K562 (cell line): ENCODE measurements around the gene KLHL18. TPM values are rescaled to one million over a fixed set of nuclear protein-coding genes. Genes with fewer than 3 reads are reported as not detected.

Source experiments
- ATAC-seq: fragments of 200-7000 bp; cut with Tn5 transposase; 3 replicates; pipeline ENCODE4 v1.9.1; 2020; ENCODE audit warnings: moderate library complexity
- BruUV-seq: library from RNA; stranded (reverse); fragments of 400-500 nt; replicated peaks from 2 replicates; lab custom pipeline; 2021; lab: Mats Ljungman, UMichigan
- CTCF ChIA-PET: fragments of 300-600 bp; formaldehyde crosslinking; extraction: SDS; loops from one replicate; lab custom pipeline; 2021; ENCODE audit warnings: low intra/inter-chr PET ratio; lab: Yijun Ruan, JAX
- POLR2A ChIA-PET: fragments of 300-600, 350-650 bp; sonication (Branson Sonifier 250); formaldehyde crosslinking; extraction: SDS; loops from one replicate; lab custom pipeline; 2021; ENCODE audit warnings: antibody characterized with exemption, inconsistent platforms; lab: Yijun Ruan, JAX
- DNase-seq, 4 experiments: peaks; one replicate each; pipeline versions ENCODE4 v3.0.0 to v3.0.0-alpha.2; 2011 to 2018; ENCODE audit warnings: low spot score in 3 of 4, mixed read lengths in 3 of 4; ENCODE audit errors: extremely low read depth in 1 of 4
- FAIRE-seq: peaks from 2 replicates; lab custom pipeline; 2011; peaks lifted over from hg19 to GRCh38; lab: Jason Lieb, UNC
- H2AFZ ChIP-seq: 2 replicates; pipeline ENCODE4 v1.6.0; 2011; ENCODE audit warnings: low read depth, low read length, control low read depth, inconsistent platforms
- H3K27ac ChIP-seq: fragments of 200-600 bp; 3 replicates; pipeline ENCODE4 v1.8.0; 2011; ENCODE audit warnings: low read depth, mild to moderate bottlenecking, control low read depth, inconsistent platforms, low read length, moderate library complexity, mixed read lengths; ENCODE audit errors: extremely low read depth
- H3K27me3 ChIP-seq, 2 experiments: fragments of 300-600 bp in 1 of 2; 2 replicates in 1 of 2; 3 replicates in 1 of 2; pipeline versions ENCODE4 v1.6.0 to v1.8.0; 2011; ENCODE audit warnings: inconsistent platforms in 2 of 2, low read length in 2 of 2, mild to moderate bottlenecking in 1 of 2, mixed read lengths in 1 of 2, moderate library complexity in 1 of 2; ENCODE audit not compliant: control insufficient read depth in 2 of 2, insufficient read depth in 2 of 2
- H3K36me3 ChIP-seq: fragments of 300-600 bp; 3 replicates; pipeline ENCODE4 v1.8.0; 2011; ENCODE audit warnings: mild to moderate bottlenecking, low read length, inconsistent platforms; ENCODE audit not compliant: control insufficient read depth, insufficient read depth
- H3K4me1 ChIP-seq, 2 experiments: fragments of 200-600 bp in 1 of 2; replicated peaks in 1 of 2; 2 replicates in 1 of 2; 3 replicates in 1 of 2; pipeline versions ENCODE4 v1.5.1 to v1.8.0; 2011; ENCODE audit warnings: inconsistent platforms in 2 of 2, low read length in 2 of 2, mild to moderate bottlenecking in 1 of 2, mixed read lengths in 1 of 2, moderate library complexity in 1 of 2; ENCODE audit not compliant: control insufficient read depth in 2 of 2, insufficient read depth in 2 of 2
- H3K4me2 ChIP-seq: 2 replicates; pipeline ENCODE4 v1.6.1; 2011; ENCODE audit warnings: low read length, control low read depth, inconsistent platforms, mixed read lengths; ENCODE audit not compliant: insufficient read depth
- H3K4me3 ChIP-seq: fragments of 200-600 bp; sonication (generic), shearing (Covaris generic); 2 replicates; pipeline ENCODE4 v1.5.1; 2016; ENCODE audit warnings: control low read depth, inconsistent platforms
- H3K79me2 ChIP-seq: fragments of 200-600 bp; 3 replicates; pipeline ENCODE4 v1.8.0; 2011; ENCODE audit warnings: low read length, inconsistent platforms; ENCODE audit not compliant: control insufficient read depth, insufficient read depth
- H3K9ac ChIP-seq, 2 experiments: 2 replicates each; pipeline versions ENCODE4 v1.6.0 to v1.6.1; 2011; ENCODE audit warnings: low read depth in 2 of 2, low read length in 2 of 2, control low read depth in 1 of 2, inconsistent platforms in 1 of 2, mild to moderate bottlenecking in 1 of 2, mixed read lengths in 1 of 2; ENCODE audit not compliant: insufficient read depth in 1 of 2
- H3K9me1 ChIP-seq: one replicate; pipeline ENCODE4 v1.6.0; 2011; ENCODE audit warnings: inconsistent platforms, mild to moderate bottlenecking, low read length, moderate library complexity; ENCODE audit not compliant: control insufficient read depth, insufficient read depth
- H3K9me3 ChIP-seq: replicated peaks from 2 replicates; pipeline ENCODE4 v1.5.1; 2011; ENCODE audit warnings: low read depth, low read length, inconsistent platforms; ENCODE audit not compliant: control insufficient read depth, insufficient read depth
- H4K20me1 ChIP-seq: replicated peaks from 2 replicates; pipeline ENCODE4 v1.6.1; 2011; ENCODE audit warnings: low read length, inconsistent platforms, mixed read lengths; ENCODE audit not compliant: control insufficient read depth, insufficient read depth
- CBX5 ChIP-seq: IDR thresholded peaks from 2 replicates; pipeline ENCODE4 v1.6.1; 2014; ENCODE audit warnings: low read depth, borderline replicate concordance
- EZH2 ChIP-seq: IDR thresholded peaks from 2 replicates; pipeline ENCODE4 v1.6.1; 2012; ENCODE audit warnings: low read depth, mild to moderate bottlenecking, inconsistent platforms, low read length, borderline replicate concordance
- FOXJ3 ChIP-seq: sonication (generic); formaldehyde crosslinking; IDR thresholded peaks from 2 replicates; pipeline ENCODE4 v1.4.0; 2020; ENCODE audit warnings: mild to moderate bottlenecking, missing genetic modification reagents
- KLF1 ChIP-seq: fragments of 450-650 bp; IDR thresholded peaks from 2 replicates; pipeline ENCODE4 v1.6.1; 2016; ENCODE audit warnings: missing genetic modification characterization, missing compliant biosample characterization
- MAFK ChIP-seq: IDR thresholded peaks from 2 replicates; pipeline ENCODE4 v1.6.1; 2011; ENCODE audit warnings: low read length, improper control_type of control experiment
- MYNN ChIP-seq, 2 experiments: sonication (generic); formaldehyde crosslinking in 1 of 2; IDR thresholded peaks; 2 replicates each; pipeline versions ENCODE4 v1.5.0 to v1.6.1; 2016 to 2020; ENCODE audit warnings: antibody characterized with exemption in 1 of 2, missing genetic modification reagents in 1 of 2
- PTBP1 ChIP-seq: fragments of 200-400 bp; formaldehyde crosslinking; IDR thresholded peaks from 2 replicates; pipeline ENCODE4 v1.6.1; 2017; ENCODE audit warnings: low read depth, low read length
- RBFOX2 ChIP-seq: fragments of 200-400 bp; formaldehyde crosslinking; IDR thresholded peaks from 2 replicates; pipeline ENCODE4 v1.6.1; 2017; ENCODE audit warnings: low read depth, mild to moderate bottlenecking, low read length, moderate library complexity
- SLC30A9 ChIP-seq: fragments of 250-450 bp; sonication (Bioruptor Pico); IDR thresholded peaks from 2 replicates; pipeline ENCODE4 v1.8.0; 2022; ENCODE audit warnings: mild to moderate bottlenecking, moderate library complexity
- SMARCA4 ChIP-seq: fragments of 450-650 bp; IDR thresholded peaks from 2 replicates; pipeline ENCODE4 v1.6.1; 2016
- SMARCC2 ChIP-seq: fragments of 450-650 bp; IDR thresholded peaks from 2 replicates; pipeline ENCODE4 v1.6.1; 2017; ENCODE audit warnings: antibody characterized with exemption, moderate library complexity, mild to moderate bottlenecking, low read depth
- ZC3H4 ChIP-seq: sonication (generic); formaldehyde crosslinking; IDR thresholded peaks from 2 replicates; pipeline ENCODE4 v1.9.0; 2021; ENCODE audit warnings: missing genetic modification reagents, borderline replicate concordance
- ZNF217 ChIP-seq: sonication (generic); formaldehyde crosslinking; IDR thresholded peaks from 2 replicates; pipeline ENCODE4 v1.8.0; 2022; ENCODE audit warnings: mild to moderate bottlenecking, missing genetic modification reagents
- WGBS: fragments of 100-300 bp; shearing (Covaris generic); methylation state at CpG from one replicate; pipeline ENCODE4 v1.1.6; 2016; ENCODE audit warnings: low coverage, mixed read lengths; ENCODE audit not compliant: insufficient coverage; ENCODE audit errors: missing lambda C conversion rate; 5-methylcytosine and 5-hydroxymethylcytosine counted together
- in situ Hi-C: fragments of 300-500 bp; cut with MboI; formaldehyde crosslinking; loops from 4 replicates; pipeline ENCODE4 v1.15.0; 2018; ENCODE audit warnings: inconsistent platforms, mixed read lengths
- intact Hi-C: fragments of 100-400 bp; cut with micrococcal nuclease; formaldehyde crosslinking; loops from 2 replicates; pipeline ENCODE4 v1.14.2; 2022
- polyA plus RNA-seq, 8 experiments: library from polyadenylated mRNA; depleted of rRNA in 4 of 8; stranded (reverse) in 5 of 8; unstranded in 3 of 8; fragments of >200 nt; fragmentation: Nextera tagmentation in 2 of 8; fragmentation: Illumina TruSeq in 1 of 8; extraction: Ambion mirVana in 2 of 8; extraction: Trizol in 1 of 8; gene quantifications; 2 replicates each; pipeline versions ENCODE4 v1.2.1 to v1.2.3, GENCODE V29; 2011 to 2014; ENCODE audit warnings: inconsistent platforms in 1 of 8, missing spikeins in 1 of 8
- total RNA-seq, 7 experiments: library from RNA; depleted of rRNA in 6 of 7; stranded (reverse); fragments of >200 nt in 6 of 7; fragmentation: Illumina TruSeq in 2 of 7; extraction: Trizol in 2 of 7; gene quantifications; 2 replicates each; pipeline versions ENCODE4 v1.2.1 to v1.2.3, GENCODE V29; 2011 to 2021; ENCODE audit warnings: low replicate concordance in 1 of 7
- TF ChIP-seq, protein P1 (sequence below): sonication (generic); formaldehyde crosslinking; IDR thresholded peaks from 2 replicates; pipeline ENCODE4 v1.8.0; 2022; ENCODE audit warnings: missing genetic modification reagents, mild to moderate bottlenecking, borderline replicate concordance
- TF ChIP-seq, protein P2 (sequence below): conservative IDR thresholded peaks from 2 replicates; pipeline ENCODE4 v1.6.1; 2011; ENCODE audit warnings: low read depth, mild to moderate bottlenecking, low read length; ENCODE audit not compliant: control insufficient read depth
- TF ChIP-seq, protein P3 (sequence below): IDR thresholded peaks from 2 replicates; pipeline ENCODE4 v1.6.1; 2012; ENCODE audit warnings: low read depth, low read length, improper control_type of control experiment, borderline replicate concordance

The KLHL18 gene
- total and polyA plus RNA-seq, 9 of the 15 experiments (the other 6 are each of a cell fraction or from before 2014, with no cell fraction given): 26.7 to 97.5 (median 48.7) TPM

DNA sequence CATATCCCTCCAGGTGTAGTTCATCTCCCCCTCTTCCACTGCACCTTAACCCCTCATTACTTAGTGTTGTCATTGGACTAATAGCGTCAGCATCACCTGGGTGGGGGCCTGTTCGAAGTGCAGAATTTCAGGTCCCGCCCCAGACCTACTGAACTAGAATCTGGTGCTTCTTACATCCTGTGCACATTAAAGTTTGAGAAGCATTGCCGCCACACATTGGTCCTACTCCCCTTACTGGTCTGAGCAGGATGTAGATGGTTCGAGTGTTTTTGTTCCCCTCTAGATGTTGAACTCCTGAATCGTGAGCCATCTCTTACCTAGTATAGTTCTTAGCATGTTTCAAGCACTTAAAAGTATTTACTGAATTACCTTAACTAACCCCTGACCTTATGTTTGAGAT, 13.2 kb downstream of the KLHL18 start:
- WGBS: 84% methylated on average over 6 of the region's 6 CpGs
- H2AFZ ChIP-seq: no peak overlapping the region
- no peak overlapping the region for H3K27ac ChIP-seq
- no peaks in the 10 kb centered on the region for H3K9me1 ChIP-seq
- ChIA-PET POLR2A (interaction anchor here (0.6 to 5.0 kb wide), 3 partner anchors 10 to 33 kb away, joined by 3 to 31 read pairs (median 5); no protein-coding TSS in a partner anchor), CTCF (no interaction called here)
- TF ChIP-seq PTBP1 (no peak), MAFK (no peak), FOXJ3 (CRISPR knock-in tag) (no peak), CBX5 (no peak), SMARCA4 (no peak), MYNN (IDR thresholded peaks at IDR 0.05) (no peak), MYNN (CRISPR knock-in tag; IDR thresholded peaks at IDR 0.05) (no peak), ZC3H4 (CRISPR knock-in tag) (no peak), KLF1 (tag) (no peak), ZNF217 (CRISPR knock-in tag) (no peak), RBFOX2 (no peak), SMARCC2 (no peak), SLC30A9 (CRISPR knock-in tag) (no peak), EZH2 (no peak)
- TF ChIP-seq, protein P1, sequence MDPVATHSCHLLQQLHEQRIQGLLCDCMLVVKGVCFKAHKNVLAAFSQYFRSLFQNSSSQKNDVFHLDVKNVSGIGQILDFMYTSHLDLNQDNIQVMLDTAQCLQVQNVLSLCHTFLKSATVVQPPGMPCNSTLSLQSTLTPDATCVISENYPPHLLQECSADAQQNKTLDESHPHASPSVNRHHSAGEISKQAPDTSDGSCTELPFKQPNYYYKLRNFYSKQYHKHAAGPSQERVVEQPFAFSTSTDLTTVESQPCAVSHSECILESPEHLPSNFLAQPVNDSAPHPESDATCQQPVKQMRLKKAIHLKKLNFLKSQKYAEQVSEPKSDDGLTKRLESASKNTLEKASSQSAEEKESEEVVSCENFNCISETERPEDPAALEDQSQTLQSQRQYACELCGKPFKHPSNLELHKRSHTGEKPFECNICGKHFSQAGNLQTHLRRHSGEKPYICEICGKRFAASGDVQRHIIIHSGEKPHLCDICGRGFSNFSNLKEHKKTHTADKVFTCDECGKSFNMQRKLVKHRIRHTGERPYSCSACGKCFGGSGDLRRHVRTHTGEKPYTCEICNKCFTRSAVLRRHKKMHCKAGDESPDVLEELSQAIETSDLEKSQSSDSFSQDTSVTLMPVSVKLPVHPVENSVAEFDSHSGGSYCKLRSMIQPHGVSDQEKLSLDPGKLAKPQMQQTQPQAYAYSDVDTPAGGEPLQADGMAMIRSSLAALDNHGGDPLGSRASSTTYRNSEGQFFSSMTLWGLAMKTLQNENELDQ (CRISPR knock-in tag): no peak
- TF ChIP-seq, protein P2, sequence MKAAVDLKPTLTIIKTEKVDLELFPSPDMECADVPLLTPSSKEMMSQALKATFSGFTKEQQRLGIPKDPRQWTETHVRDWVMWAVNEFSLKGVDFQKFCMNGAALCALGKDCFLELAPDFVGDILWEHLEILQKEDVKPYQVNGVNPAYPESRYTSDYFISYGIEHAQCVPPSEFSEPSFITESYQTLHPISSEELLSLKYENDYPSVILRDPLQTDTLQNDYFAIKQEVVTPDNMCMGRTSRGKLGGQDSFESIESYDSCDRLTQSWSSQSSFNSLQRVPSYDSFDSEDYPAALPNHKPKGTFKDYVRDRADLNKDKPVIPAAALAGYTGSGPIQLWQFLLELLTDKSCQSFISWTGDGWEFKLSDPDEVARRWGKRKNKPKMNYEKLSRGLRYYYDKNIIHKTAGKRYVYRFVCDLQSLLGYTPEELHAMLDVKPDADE: no peak
- TF ChIP-seq, protein P3, sequence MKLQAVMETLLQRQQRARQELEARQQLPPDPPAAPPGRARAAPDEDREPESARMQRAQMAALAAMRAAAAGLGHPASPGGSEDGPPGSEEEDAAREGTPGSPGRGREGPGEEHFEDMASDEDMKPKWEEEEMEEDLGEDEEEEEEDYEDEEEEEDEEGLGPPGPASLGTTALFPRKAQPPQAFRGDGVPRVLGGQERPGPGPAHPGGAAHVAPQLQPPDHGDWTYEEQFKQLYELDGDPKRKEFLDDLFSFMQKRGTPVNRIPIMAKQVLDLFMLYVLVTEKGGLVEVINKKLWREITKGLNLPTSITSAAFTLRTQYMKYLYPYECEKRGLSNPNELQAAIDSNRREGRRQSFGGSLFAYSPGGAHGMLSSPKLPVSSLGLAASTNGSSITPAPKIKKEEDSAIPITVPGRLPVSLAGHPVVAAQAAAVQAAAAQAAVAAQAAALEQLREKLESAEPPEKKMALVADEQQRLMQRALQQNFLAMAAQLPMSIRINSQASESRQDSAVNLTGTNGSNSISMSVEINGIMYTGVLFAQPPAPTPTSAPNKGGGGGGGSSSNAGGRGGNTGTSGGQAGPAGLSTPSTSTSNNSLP: no peak
- intact Hi-C loops: no loop called here
- no peak for ATAC-seq
- H3K79me2 ChIP-seq: peaks cover 88% of the 10 kb centered on the region
- no peak overlapping the region for H3K4me3 ChIP-seq
- no peaks in the 10 kb centered on the region for H3K9me3 ChIP-seq
- no peak overlapping the region for H3K4me2 ChIP-seq
- no peak overlapping the region for H3K9ac ChIP-seq
- FAIRE-seq: no peak
- no peaks in the 10 kb centered on the region for H3K27me3 ChIP-seq
- H3K4me1 ChIP-seq: peaks cover 11 to 50% of the 10 kb centered on the region in 2 experiments; a peak in 4 of 5 replicates
- no peak for DNase-seq
- BruUV-seq: no TSS peak
- peaks cover 46% of the 10 kb centered on the region for H3K36me3 ChIP-seq
- in situ Hi-C loops: no loop called here
- H4K20me1 ChIP-seq: no peaks in the 10 kb centered on the region
